ENCODE results near the gene LAMTOR3.
"Not testable (repeated sequence)": the region's sequence is repeated elsewhere in the genome, so short reads cannot be mapped to it uniquely, and the experiment has no call there.

LAMTOR3 gene

GRCh38 chr4:99830051-99830450, 64.2 kb downstream of the LAMTOR3 start:
- DNase-seq: not testable (repeated sequence)

- DNase-seq: no peak
These were observed 65.8 kb downstream of the LAMTOR3 start for GRCh38 chr4:99828477-99828876.

All from T-helper 1 cell (primary cell).